ENCODE results near the gene MT2A.
A peak's percentile ranks its signal among the peaks of the same experiment; 100 is the strongest.

Gene MT2A

GRCh38 chr16:56629531-56629930 lies 21.1 kb downstream of the MT2A start:
- H3K9me3 ChIP-seq = no peaks in the 10 kb centered on the region
- TF ChIP-seq CTCF (IDR thresholded peaks at IDR 0.05; ENCODE audit: low read depth, low read length) = no peak
- peaks cover 45% of the 10 kb centered on the region for H3K27me3 ChIP-seq
- no peak for DNase-seq
- no peaks in the 10 kb centered on the region for H3K36me3 ChIP-seq
- peaks cover 2% of the 10 kb centered on the region; the same call in 1 of the 2 replicates for H3K4me1 ChIP-seq
- H3K4me3 ChIP-seq (ENCODE audit: low read depth, low read length) = no peak overlapping the region

GRCh38 chr16:56630134-56630533 lies 21.8 kb downstream of the MT2A start:
- Histone ChIP-seq H3K27me3 (peaks cover 50% of the 10 kb centered on the region), H3K36me3 (no peaks in the 10 kb centered on the region), H3K4me1 (peaks cover 2% of the 10 kb centered on the region; the same call in 1 of the 2 replicates), H3K4me3 (ENCODE audit: low read depth, low read length) (no peak overlapping the region), H3K9me3 (no peaks in the 10 kb centered on the region)
- no peak for DNase-seq
- TF ChIP-seq CTCF (IDR thresholded peaks at IDR 0.05; ENCODE audit: low read depth, low read length) = no peak

DNA sequence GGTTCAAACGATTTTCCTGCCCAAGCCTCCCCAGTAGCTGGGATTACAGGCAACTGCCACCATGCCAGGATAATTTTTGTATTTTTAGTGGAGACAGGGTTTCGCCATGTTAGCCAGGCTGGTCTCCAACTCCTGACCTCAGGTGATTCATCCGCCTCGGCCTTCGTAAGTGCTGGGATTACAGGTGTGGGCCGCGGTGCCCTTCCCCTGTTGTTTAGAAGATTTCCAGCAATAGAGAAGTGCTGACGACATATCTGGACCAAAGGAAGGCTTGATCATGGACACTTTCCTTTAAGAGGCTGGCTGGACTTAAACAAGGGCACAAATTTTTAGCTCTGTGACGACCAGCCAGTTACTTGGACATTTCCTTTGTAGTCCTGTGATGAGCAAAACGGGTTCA lies 22.8 kb downstream of the MT2A start:
- H3K36me3 ChIP-seq = no peaks in the 10 kb centered on the region
- no peak for DNase-seq
- H3K9me3 ChIP-seq = no peaks in the 10 kb centered on the region
- no peak for TF ChIP-seq CTCF (IDR thresholded peaks at IDR 0.05; ENCODE audit: low read depth, low read length)
- peaks cover 50% of the 10 kb centered on the region for H3K27me3 ChIP-seq
- peaks cover 2% of the 10 kb centered on the region; the same call in 1 of the 2 replicates for H3K4me1 ChIP-seq
- H3K4me3 ChIP-seq (ENCODE audit: low read depth, low read length) = no peak overlapping the region

- Histone ChIP-seq H3K4me3 (ENCODE audit: low read depth, low read length) (peak overlapping the region; percentile 19; the same call in 1 of the 2 replicates), H3K9me3 (no peaks in the 10 kb centered on the region), H3K36me3 (no peaks in the 10 kb centered on the region), H3K4me1 (peaks cover 2% of the 10 kb centered on the region; the same call in 1 of the 2 replicates), H3K27me3 (peaks cover 55% of the 10 kb centered on the region)
- no peak for DNase-seq
- no peak for TF ChIP-seq CTCF (IDR thresholded peaks at IDR 0.05; ENCODE audit: low read depth, low read length)
Observed at GRCh38 chr16:56631832-56632155, 23.4 kb downstream of the MT2A start.

- TF ChIP-seq CTCF (IDR thresholded peaks at IDR 0.05; ENCODE audit: low read depth, low read length) = no peak
- peak within 1 kb of the TSS; percentile 19 for H3K4me3 ChIP-seq (ENCODE audit: low read depth, low read length)
- no peaks in the 10 kb centered on the region for H3K9me3 ChIP-seq
- DNase-seq = no peak
- no peaks in the 10 kb centered on the region for H3K36me3 ChIP-seq
- H3K4me1 ChIP-seq = peaks cover 2% of the 10 kb centered on the region; the same call in 1 of the 2 replicates
- H3K27me3 ChIP-seq = peaks cover 60% of the 10 kb centered on the region
Observed at GRCh38 chr16:56632156-56632847, 23.9 kb downstream of the MT2A start, which contains the start of gene MT1M. TSS of gene MT1M (plus strand) at chr16:56632659. CDS start at chr16:56632732, 73 bp downstream.

- no peak overlapping the region for H3K4me3 ChIP-seq (ENCODE audit: low read depth, low read length)
- peaks cover 66% of the 10 kb centered on the region for H3K27me3 ChIP-seq
- H3K9me3 ChIP-seq = no peaks in the 10 kb centered on the region
Observed at GRCh38 chr16:56632848-56633365, 24.5 kb downstream of the MT2A start.

More at GRCh38 chr16:56632848-56633365, 24.5 kb downstream of the MT2A start:
- Histone ChIP-seq H3K36me3 (no peaks in the 10 kb centered on the region), H3K4me1 (peaks cover 2% of the 10 kb centered on the region; the same call in 1 of the 2 replicates)
- DNase-seq = no peak
- TF ChIP-seq CTCF (IDR thresholded peaks at IDR 0.05; ENCODE audit: low read depth, low read length) = no peak

Data from BE2C (cell line).